ENCODE results near the gene SLC27A5.
"Not testable (repeated sequence)": the region's sequence is repeated elsewhere in the genome, so short reads cannot be mapped to it uniquely, and the experiment has no call there.

Gene SLC27A5

DNA sequence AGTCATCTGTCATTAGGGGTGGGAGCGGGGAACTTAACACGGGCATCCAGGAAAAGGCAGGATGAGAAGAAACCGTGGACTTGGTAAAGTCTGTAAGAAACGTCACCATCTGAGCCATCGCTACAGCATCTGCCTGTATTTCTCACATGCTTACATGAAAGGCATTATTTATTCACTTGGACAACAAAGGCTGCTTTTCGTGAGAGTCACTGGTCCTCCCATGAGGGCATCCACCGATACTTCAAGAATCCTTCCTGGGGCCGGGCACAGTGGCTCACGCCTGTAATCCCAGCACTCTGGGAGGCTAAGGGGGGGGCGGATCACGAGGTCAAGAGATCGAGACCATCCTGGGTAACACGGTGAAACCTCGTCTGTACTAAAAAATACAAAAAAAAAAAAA, 19.5 kb downstream of the SLC27A5 start:
- DNase-seq = no peak

GRCh38 chr19:58491393-58491792, 20.4 kb downstream of the SLC27A5 start:
- DNase-seq = no peak

GRCh38 chr19:58484349-58484748, 27.4 kb downstream of the SLC27A5 start:
- not testable (repeated sequence) for DNase-seq

GRCh38 chr19:58483776-58484175, 28.0 kb downstream of the SLC27A5 start:
- DNase-seq = no peak

GRCh38 chr19:58482372-58482771, 29.4 kb downstream of the SLC27A5 start:
- DNase-seq = no peak

DNA sequence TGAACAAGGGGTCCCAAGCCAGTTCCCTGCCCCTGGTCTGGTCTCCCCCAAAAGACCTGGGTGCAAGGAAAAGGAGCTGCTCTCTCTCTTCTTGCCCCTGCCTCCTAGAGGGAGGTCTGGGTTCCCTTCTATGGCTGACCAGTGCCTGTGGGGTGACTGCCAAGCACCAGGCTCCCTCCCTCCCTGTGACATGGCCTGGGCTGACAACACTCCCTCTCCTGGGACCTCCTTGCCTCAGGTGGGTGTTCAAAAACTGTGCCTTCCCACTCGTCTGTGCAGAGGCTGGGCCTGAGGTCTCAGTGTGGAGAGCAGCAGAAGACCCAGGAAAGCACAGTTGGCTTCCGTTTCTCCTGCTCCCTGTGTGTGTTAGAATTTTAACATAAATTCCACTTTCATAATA, 31.0 kb downstream of the SLC27A5 start:
- no peak for DNase-seq

- no peak for DNase-seq
Observed at GRCh38 chr19:58480481-58480830, 31.3 kb downstream of the SLC27A5 start.

DNA sequence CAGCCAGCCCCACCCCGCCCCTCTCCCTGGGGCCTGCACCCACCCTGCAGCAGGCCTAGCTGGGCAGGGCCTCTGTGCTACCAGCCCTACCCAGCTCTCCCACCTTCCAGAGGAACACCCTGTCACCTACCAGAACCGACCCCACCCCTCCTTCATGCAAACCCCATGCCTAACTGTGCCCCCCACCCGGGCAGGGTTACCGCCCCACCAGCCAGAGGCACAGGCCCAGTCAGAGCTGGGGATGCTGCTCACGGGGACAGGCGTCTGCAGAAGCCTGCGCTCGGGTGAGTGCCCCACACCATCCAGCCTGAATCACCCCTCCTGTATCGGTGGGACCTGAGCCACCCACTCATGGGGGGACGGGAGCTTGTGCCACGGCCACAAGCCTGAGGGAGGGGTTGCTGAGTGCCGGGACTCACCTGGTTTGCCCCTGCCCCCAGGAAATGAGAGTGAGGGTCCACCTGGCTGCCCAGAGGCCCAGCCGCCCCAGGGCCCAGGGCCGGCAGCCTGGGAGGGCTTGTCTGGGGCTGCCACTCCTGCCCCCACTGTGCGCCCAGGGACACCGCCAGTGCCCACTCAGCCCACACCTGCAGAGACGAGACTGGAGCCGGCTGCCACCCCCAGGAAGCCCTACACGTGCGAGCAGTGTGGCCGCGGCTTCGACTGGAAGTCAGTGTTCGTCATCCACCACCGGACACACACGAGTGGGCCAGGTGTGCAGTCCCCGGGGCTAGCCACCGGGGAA, 31.9 kb downstream of the SLC27A5 start:
- DNase-seq = no peak

- DNase-seq = no peak
Observed at GRCh38 chr19:58479303-58479702, 32.5 kb downstream of the SLC27A5 start.

DNA sequence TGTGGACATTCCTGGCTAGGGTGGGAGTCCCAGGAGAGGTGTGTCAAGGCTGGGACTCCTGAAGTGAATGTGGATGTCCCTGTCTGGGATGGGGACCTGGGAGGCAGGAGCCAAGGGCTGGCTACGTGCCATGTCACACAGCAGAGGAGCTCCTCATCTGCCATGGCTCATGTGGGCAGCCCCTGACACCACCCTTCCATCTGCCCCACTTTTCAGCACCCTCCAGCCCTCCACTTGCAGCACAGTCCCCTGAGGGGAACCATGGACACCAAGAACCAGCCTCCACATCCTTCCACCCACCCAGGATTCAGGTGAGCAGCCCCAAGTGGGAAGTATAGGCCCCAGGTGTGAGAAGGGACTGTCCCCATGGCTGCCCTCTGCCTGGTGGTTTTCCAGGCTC, 33.9 kb downstream of the SLC27A5 start:
- no peak for DNase-seq

DNA sequence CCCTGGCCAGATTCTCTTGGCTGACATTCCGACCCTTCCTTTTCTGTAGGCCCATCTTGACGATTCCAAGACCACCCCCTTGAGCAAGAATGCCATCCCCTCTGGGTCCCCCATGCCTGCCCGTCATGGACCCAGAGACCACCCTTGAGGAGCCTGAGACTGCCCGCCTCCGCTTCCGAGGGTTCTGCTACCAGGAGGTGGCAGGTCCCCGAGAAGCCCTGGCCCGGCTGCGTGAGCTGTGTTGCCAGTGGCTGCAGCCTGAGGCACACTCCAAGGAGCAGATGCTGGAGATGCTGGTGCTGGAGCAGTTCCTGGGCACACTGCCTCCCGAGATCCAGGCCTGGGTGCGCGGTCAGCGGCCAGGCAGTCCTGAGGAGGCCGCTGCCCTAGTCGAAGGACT, 34.7 kb downstream of the SLC27A5 start:
- DNase-seq = no peak

- no peak for DNase-seq
Observed at GRCh38 chr19:58476498-58477015, 35.2 kb downstream of the SLC27A5 start.

- peak; percentile 94 for DNase-seq
Observed at GRCh38 chr19:58475714-58476497, 35.9 kb downstream of the SLC27A5 start, which contains the start of gene ZNF446. Gene ZNF446 (plus strand): TSS chr19:58476352. CDS start chr19:58477219, 867 bp downstream.

DNA sequence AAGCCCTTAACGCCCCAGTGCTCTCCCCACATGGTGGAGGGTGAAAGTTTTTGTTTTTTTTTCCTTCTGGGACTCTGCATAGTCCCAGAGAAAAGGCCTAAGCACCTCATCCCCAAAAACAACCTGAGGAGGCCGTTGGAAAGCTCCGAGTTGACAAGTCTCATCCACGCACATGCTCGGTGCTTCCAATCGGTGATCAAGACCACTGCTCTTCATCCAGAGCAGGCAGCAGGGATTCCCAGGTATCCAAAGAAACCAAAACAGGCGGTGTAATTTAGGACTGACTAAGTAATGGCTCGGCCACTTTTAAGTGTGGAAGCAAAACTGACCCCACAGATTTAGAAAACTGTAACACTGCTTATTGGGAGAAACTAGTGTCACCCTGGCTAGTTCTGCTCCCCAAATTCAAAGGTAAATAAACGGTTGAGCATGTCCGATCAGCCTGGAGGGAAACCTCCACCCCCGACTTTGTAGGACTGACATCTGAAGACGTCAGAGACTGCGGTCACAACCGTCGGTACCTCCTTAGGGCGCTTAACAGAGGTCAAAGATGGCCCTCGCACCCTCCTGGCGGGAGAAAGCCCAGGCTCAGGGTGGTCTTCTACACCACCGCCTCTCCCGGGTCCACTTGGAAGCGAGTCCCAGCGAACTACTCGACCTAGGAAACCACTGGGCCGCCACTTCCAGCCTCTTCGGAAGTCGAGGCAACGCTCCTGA, 36.6 kb downstream of the SLC27A5 start:
- no peak for DNase-seq

DNA sequence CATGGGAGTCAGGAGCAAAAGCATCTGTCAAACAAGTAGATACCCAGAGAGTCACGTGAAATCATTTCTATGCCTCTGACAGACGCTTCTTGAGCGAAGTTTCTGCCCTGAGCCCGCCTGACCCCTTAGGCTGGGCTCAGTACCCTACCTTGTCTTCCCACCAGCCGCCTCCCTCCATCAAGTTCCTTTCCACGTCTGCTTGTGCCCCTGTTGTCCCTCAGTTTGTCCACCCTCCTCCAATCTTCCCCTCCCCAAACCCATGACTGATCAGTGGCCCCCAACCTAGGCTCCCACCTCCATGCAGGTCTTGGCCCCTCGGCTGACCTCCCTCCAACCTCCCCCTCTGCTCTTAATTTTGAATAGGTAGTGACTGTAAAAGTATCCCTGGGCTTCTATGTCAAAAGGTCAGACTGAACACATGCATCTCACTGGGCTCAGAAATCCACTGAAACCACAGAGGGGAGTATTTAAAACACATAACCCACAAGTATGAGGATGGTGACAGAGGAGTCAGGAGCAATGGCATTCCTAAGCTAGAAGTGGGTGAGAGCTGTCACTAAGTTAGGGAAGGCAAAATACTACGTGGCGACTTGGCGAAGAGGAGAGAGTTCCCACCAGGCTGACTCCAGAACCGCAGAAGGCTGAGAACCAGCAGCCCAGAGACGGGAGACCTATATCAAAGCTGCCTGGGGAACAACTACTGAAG, 37.3 kb downstream of the SLC27A5 start:
- DNase-seq = no peak

GRCh38 chr19:58473775-58474174, 38.0 kb downstream of the SLC27A5 start:
- DNase-seq = no peak

DNA sequence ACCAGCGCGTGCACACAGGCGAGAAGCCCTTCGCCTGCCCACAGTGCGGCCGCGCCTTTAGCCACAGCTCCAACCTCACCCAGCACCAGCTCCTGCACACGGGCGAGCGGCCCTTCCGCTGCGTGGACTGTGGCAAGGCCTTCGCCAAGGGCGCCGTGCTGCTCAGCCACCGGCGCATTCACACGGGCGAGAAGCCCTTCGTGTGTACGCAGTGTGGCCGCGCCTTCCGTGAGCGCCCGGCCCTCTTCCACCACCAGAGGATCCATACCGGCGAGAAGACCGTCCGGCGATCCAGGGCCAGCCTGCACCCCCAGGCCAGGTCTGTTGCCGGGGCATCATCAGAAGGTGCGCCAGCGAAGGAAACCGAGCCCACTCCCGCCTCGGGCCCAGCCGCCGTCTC, 40.1 kb downstream of the SLC27A5 start:
- DNase-seq = no peak

DNA sequence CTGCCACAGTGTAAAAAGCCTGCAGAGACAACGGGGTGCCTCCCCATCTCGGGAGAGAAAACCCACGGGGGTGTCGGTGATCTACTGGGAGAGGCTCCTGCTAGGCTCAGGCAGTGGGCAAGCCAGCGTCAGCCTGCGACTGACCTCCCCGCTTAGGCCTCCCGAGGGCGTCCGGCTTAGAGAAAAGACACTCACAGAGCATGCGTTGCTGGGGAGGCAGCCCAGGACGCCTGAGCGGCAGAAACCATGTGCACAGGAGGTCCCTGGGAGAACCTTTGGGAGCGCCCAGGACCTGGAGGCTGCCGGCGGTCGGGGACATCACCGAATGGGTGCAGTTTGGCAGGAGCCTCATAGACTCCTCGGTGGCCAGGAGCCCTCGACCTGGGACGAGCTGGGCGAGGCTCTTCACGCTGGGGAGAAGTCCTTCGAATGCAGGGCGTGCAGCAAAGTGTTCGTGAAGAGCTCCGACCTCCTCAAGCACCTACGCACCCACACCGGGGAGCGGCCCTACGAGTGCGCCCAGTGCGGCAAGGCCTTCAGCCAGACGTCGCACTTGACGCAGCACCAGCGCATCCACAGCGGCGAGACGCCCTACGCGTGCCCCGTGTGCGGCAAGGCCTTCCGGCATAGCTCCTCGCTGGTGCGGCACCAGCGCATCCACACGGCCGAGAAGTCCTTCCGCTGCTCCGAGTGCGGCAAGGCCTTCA, 40.8 kb downstream of the SLC27A5 start:
- not testable (repeated sequence) for DNase-seq

DNA sequence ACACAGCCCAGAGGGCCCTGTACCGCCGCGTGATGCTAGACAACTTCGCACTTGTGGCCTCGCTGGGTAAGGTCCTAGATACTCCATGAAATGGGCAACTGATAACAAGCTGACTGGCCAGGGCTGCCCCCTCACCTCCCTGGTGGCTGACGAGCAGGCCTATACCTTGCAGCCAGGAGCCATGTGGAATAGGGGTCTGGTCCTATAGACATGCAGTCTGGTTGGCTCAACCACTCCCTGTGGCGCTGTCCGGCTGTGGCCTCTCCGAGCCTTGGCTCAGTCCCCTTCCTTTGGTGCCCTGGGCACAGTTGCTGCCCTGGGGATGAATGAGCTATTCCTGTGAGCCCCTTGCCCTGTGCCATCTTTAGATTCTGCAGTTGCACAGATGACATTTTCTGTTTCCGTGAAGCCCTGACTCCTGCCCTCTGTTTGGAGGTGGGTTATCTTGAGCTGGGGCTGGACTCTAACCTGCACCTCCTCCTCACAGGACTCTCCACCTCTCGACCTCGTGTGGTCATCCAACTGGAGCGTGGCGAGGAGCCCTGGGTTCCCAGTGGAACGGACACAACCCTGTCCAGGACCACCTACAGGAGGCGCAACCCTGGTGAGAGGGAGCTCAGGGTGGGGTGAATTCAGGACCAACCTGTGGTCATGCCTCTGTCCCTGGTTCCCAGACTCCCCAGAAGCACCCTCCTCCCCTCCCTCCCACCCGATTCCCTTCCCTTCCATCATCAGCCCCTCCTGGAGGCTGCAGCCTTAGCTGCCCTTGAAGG, 42.4 kb downstream of the SLC27A5 start:
- no peak for DNase-seq

- DNase-seq = no peak
Observed at GRCh38 chr19:58468216-58468839, 43.5 kb downstream of the SLC27A5 start.
